Measurements from ENCODE around the gene STYXL2.

STYXL2 gene

GRCh38 chr1:167093846-167094516 lies at the start of gene STYXL2:
STYXL2 (plus strand) TSS chr1:167094075; CDS start chr1:167094850, 775 bp downstream.
- DNase-seq, result peak; percentile 74

GRCh38 chr1:167051907-167052306 lies 42.0 kb upstream of the STYXL2 start:
- DNase-seq, result no peak

GRCh38 chr1:167052389-167052788 lies 41.5 kb upstream of the STYXL2 start:
- DNase-seq, result no peak

GRCh38 chr1:167054531-167054930 lies 39.3 kb upstream of the STYXL2 start:
- DNase-seq, result no peak

DNA sequence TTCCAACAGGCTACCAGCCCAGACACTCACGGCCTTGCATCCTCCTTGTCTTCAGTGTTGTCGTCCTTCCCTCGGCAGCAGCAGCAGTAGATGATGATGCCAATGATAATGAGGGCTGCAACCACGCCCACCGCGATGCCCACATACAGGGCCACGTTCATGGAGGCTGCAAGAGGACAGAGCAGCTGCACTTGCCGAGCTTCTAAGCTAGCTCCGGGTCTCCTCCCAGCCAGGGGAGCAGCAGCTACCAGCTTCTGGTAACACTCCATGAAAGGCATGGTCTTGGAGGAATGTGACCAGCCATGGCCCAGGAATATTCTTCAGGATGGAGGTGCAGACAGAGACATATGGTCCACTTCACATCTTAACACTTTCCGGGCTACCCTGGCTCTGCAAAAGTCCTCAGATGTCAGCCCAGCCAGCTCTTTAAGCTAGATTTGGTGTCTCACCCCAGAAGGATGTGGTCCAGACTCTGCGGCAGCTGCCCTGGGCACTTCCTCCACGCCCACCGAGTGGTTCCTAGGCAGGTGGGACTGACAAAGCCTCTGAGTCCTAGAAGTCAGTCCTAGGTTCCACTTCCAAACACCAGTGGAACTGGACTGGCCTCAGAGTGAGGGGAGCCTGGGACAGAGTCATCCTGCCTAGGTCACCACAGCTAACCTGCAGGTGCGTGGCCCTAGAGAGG lies 38.8 kb upstream of the STYXL2 start:
- DNase-seq, result no peak

- no peak for DNase-seq
Observed at GRCh38 chr1:167056529-167057231, 37.2 kb upstream of the STYXL2 start.

GRCh38 chr1:167057241-167057688 lies 36.6 kb upstream of the STYXL2 start:
- DNase-seq, result peak; percentile 46

DNA sequence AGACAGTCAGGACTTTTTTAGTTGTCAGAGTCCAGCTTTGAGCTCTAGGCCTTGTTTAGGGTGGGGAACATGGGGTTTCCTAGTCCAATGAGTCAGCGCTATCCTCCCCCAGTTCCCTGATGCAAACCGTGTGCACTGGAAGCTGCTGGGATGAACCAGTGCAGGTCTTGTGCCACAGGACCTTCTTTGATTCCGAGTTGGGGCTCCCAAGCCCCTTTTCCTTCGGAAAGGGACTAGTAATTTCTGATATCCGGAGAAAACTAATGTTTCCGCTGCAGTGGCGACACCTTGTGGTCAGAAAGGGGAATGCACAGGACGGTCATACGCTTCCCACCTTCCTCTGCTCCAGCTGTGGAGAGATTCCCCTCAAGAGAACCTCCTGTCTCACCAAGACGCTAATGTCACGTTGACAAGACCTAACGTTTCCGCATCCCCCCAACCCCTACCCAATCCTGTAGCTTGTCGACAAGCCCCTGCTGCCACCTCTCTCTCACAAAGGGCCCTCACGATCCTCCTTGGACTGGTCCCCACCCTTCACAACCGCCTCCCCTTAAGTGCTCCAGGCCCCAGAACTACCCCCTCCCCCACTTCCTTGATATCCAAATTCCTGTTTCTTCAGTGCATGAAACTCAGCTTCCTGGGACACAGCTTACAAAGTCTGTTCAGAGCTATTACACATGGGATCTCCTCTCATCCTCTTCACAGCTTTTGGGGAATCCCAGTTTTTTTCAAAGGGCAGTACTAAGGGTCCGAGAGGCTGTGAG lies 34.6 kb upstream of the STYXL2 start:
- peak; percentile 78 for DNase-seq

GRCh38 chr1:167059809-167060107 lies 34.1 kb upstream of the STYXL2 start:
- no peak for DNase-seq

- DNase-seq, result no peak
Observed at GRCh38 chr1:167060141-167061072, 33.5 kb upstream of the STYXL2 start.

- DNase-seq, result no peak
Observed at GRCh38 chr1:167061073-167061464, 32.8 kb upstream of the STYXL2 start.

GRCh38 chr1:167064621-167065020 lies 29.3 kb upstream of the STYXL2 start:
- no peak for DNase-seq

GRCh38 chr1:167065471-167065870 lies 28.4 kb upstream of the STYXL2 start:
- DNase-seq, result no peak

- DNase-seq, result peak; percentile 84
Observed at GRCh38 chr1:167066333-167067122, 27.3 kb upstream of the STYXL2 start.

DNA sequence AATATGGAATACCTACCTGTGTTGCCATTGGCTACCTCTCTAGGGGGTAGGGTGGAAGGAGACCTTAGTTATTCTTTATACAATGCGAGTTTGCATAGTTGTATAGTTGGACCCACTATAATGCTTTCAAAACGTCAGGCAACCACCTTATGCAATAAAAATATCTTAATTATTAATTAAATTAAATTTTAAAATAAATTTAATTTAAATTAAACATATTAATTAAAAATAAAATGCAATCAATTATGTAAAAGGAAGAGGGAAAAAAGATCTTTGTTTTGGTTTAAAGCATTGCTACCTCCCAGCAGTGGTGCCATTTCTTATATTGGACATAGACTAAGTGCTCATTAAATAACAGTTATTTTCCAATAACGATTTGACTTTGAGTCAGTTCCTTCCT lies 26.0 kb upstream of the STYXL2 start:
- no peak for DNase-seq

DNA sequence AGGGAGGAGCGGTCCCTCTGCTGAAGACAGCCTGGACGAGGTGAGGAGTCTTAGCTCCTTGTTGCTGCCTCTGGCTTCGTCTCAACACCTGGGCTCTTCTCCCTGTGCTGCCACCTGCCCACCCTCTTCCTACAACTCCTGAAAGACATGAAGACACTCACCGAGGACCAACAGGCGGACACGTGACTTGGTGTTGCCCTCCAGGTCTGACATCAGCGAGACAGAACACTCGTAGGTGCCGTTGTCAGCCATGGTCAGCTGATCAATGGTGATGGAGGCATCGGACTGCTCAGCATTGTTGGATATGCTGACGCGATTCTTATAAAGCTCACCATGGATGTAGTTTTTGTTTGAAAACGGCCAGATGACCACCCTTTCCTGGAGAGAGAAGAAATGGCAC lies 25.1 kb upstream of the STYXL2 start:
- no peak for DNase-seq

DNA sequence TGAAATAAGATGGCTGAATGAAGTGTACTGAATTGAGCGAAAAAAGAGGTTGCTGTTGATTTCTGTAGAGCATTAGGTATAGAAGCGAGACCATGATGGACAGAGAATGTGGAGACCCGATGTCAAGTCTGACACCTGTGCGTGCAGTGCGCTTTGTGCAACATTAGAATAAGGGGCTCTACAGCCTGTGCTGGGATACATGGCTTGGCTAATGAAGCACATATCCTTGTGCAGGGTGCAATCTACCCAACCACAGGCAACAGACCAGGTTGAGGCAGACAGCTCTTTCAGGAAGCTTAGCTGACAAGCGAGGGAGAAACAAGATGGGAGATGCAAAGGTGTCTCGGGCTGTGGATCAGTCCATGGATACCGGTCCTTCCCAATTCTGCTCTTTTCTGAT lies 22.6 kb upstream of the STYXL2 start:
- no peak for DNase-seq

DNA sequence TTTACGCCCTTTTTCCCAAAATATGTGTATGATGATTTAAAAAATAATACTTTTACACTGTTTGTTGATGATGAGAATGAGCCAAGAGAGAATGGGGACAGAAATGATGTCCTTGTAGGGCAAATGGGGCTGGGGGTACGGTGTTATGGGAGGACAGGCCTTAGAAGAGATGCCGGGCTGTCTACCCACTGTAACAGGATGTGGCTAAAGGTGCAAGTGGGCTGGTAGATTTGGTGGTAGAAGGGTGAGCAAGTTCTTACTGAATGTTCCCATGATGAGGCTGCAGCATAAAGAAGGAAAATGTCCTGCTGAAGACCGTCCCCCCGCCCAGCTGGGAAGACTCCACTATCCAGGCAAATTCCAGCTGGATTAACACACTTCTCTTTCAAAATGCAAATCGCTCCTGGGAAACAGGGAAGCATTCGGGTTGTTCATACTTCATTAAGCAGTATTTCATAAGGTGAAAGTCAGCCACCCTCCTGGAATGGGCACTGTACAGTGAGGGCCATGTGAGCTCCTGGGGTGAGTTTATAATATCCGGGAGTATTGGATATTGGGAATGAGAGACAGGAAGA lies 17.7 kb upstream of the STYXL2 start:
- no peak for DNase-seq

DNA sequence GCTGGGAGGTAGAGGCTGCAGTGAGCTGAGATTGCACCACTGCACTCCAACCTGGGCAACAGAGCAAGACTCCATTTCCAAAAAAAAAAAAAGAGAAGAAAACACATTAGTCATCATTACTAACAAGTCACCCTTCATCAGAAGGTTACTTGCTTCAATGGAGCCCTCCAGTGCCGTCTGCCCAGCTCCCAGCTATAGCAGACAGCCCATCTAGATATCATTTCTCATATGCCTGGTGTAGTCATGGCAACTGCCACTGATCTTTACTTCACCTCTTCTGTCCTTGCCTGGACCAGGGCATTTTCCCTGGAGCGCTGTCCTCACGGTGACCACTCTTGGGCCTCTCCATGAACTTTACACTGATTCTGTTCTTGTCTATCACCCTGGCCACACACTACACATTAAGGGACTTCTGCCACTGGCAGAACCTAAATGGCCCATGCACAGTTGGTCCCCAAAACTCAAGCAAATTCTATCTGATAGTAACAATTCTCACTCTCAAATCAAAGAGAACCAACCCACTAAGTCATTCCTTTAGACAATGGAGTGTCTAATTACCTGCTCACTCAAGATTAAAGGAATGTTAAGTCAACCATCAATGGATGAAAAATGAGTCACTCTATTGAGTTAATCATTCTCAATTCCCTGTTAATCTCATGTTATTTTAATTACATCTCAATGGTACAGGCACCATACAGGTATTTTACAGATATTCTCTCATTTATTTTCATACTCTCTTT lies 16.6 kb upstream of the STYXL2 start:
- no peak for DNase-seq

DNA sequence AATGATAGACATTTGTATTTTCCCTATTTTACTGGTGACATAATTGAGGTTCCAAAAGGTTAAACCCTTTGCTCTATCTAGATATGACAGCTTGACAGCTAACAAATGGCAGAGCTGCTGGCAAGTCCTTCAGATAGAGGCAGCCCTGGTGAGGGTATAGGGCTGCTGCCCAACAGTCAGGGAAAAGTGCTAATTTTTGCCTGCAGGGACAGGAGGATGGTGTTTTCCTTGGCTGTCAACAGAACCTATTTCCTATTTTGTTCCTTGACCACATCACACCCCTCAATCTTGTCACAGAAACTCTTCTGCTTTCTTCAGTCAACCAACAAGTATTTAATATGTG lies 16.0 kb upstream of the STYXL2 start:
- DNase-seq, result no peak
